A549 treated with Hydrocortisone at 1 μM for 4 hours (cell line): ENCODE data around the gene SMIM24. TPM values are rescaled to one million over a fixed set of nuclear protein-coding genes. Genes with fewer than 3 reads are reported as not detected.

ENCODE experiments used
- total RNA-seq: library from RNA; stranded (reverse); fragments of 200-300 nt; extraction: Qiagen RNA extraction; gene quantifications from 5 replicates; pipeline ENCODE4 v1.2.3, GENCODE V29; 2022

The SMIM24 gene
- total RNA-seq = 0.80 to 1.4 TPM (median 0.90 TPM) in 5 replicates

GRCh38 chr19:3480383-3481091 lies at the start of gene SMIM24:
SMIM24 (minus strand) TSS chr19:3480525; CDS start chr19:3480463, 62 bp downstream.

GRCh38 chr19:3505598-3506383 lies 25.5 kb upstream of the SMIM24 start, which contains the start of gene FZR1:
FZR1 (plus strand) TSS chr19:3506311; CDS start chr19:3522990, 16,679 bp downstream.

GRCh38 chr19:3500429-3501101 lies 20.2 kb upstream of the SMIM24 start, which contains the start of gene DOHH:
DOHH (minus strand) TSS chr19:3500674; CDS start chr19:3496814, 3,860 bp downstream.

GRCh38 chr19:3483226-3483628 lies 2.9 kb upstream of the SMIM24 start, which contains the start of gene SMIM44:
SMIM44 (minus strand) TSS chr19:3483441; CDS start chr19:3483403, 38 bp downstream.

Other genes with a start within 250 kb of the SMIM24 start
- gene NFIC, start 113.9 kb downstream of the SMIM24 start, total RNA-seq = 36.4 to 53.7 TPM (median 47.0 TPM) in 5 replicates
- gene SMIM44, start 2.9 kb upstream of the SMIM24 start, total RNA-seq = not detected in 5 replicates
- gene DOHH, start 20.1 kb upstream of the SMIM24 start, total RNA-seq = 13.0 to 18.6 TPM (median 17.0 TPM) in 5 replicates
- gene FZR1, start 25.8 kb upstream of the SMIM24 start, total RNA-seq = 27.8 to 36.3 TPM (median 34.2 TPM) in 5 replicates
- gene TEKTIP1, start 58.6 kb upstream of the SMIM24 start, total RNA-seq = 0.20 to 0.23 TPM in 2 of 5 replicates, not detected in the others
- gene MFSD12, start 77.1 kb upstream of the SMIM24 start, total RNA-seq = 124 to 145 TPM (median 137 TPM) in 5 replicates
- 41.3 to 60.6 TPM (median 56.1 TPM) in 5 replicates for gene HMG20B, start 92.4 kb upstream of the SMIM24 start, total RNA-seq
- gene GIPC3, start 105.0 kb upstream of the SMIM24 start, total RNA-seq = 0.17 to 0.32 TPM (median 0.25 TPM) in 5 replicates
- gene TBXA2R, start 126.3 kb upstream of the SMIM24 start, total RNA-seq = 0.86 to 1.5 TPM (median 1.0 TPM) in 5 replicates
- 12.1 to 17.4 TPM (median 17.0 TPM) in 5 replicates for gene CACTIN, start 146.3 kb upstream of the SMIM24 start, total RNA-seq
- 11.1 to 13.1 TPM (median 11.9 TPM) in 5 replicates for gene PIP5K1C, start 219.9 kb upstream of the SMIM24 start, total RNA-seq
- 0.39 to 0.69 TPM (median 0.56 TPM) in 5 replicates for gene TJP3, start 227.9 kb upstream of the SMIM24 start, total RNA-seq